Measurements from ENCODE around the gene AGBL5.
A peak's percentile ranks its signal among the peaks of the same experiment; 100 is the strongest.

AGBL5 gene

GRCh38 chr2:27033253-27033852 lies 18.1 kb upstream of the AGBL5 start:
- H3K4me3 Mint-ChIP-seq: peak overlapping the region; percentile 95
- H3K27me3 Mint-ChIP-seq: no peaks in the 10 kb centered on the region
- peaks cover 88% of the 10 kb centered on the region for H3K36me3 Mint-ChIP-seq (ENCODE audit: low read depth)
- H3K9me3 Mint-ChIP-seq: no peaks in the 10 kb centered on the region
- H3K4me1 Mint-ChIP-seq (ENCODE audit: low read depth): peaks cover 51% of the 10 kb centered on the region
- peak overlapping the region; percentile 94 for H3K27ac Mint-ChIP-seq
- no peak for DNase-seq

GRCh38 chr2:27038012-27038411 lies 13.5 kb upstream of the AGBL5 start:
- H3K9me3 Mint-ChIP-seq: no peaks in the 10 kb centered on the region
- peaks cover 24% of the 10 kb centered on the region for H3K4me1 Mint-ChIP-seq (ENCODE audit: low read depth)
- H3K27me3 Mint-ChIP-seq: no peaks in the 10 kb centered on the region
- peak overlapping the region; percentile 1 for H3K27ac Mint-ChIP-seq
- no peak overlapping the region for H3K4me3 Mint-ChIP-seq
- peaks cover 97% of the 10 kb centered on the region for H3K36me3 Mint-ChIP-seq (ENCODE audit: low read depth)
- no peak for DNase-seq

GRCh38 chr2:27038631-27039339 lies 12.7 kb upstream of the AGBL5 start:
- H3K36me3 Mint-ChIP-seq (ENCODE audit: low read depth): peaks cover 97% of the 10 kb centered on the region
- H3K27ac Mint-ChIP-seq: peak overlapping the region; percentile 52
- H3K4me3 Mint-ChIP-seq: no peak overlapping the region
- DNase-seq: no peak
- no peaks in the 10 kb centered on the region for H3K27me3 Mint-ChIP-seq
- H3K9me3 Mint-ChIP-seq: no peaks in the 10 kb centered on the region
- peaks cover 18% of the 10 kb centered on the region for H3K4me1 Mint-ChIP-seq (ENCODE audit: low read depth)

GRCh38 chr2:27039426-27039825 lies 12.0 kb upstream of the AGBL5 start:
- Mint-ChIP-seq H3K4me1 (ENCODE audit: low read depth) (peaks cover 12% of the 10 kb centered on the region), H3K27me3 (no peaks in the 10 kb centered on the region), H3K4me3 (no peak overlapping the region), H3K9me3 (no peaks in the 10 kb centered on the region), H3K27ac (no peak overlapping the region), H3K36me3 (ENCODE audit: low read depth) (peaks cover 94% of the 10 kb centered on the region)
- no peak for DNase-seq

GRCh38 chr2:27039871-27040270 lies 11.6 kb upstream of the AGBL5 start:
- DNase-seq: no peak
- Mint-ChIP-seq H3K4me3 (no peak overlapping the region), H3K27me3 (no peaks in the 10 kb centered on the region), H3K27ac (no peak overlapping the region), H3K4me1 (ENCODE audit: low read depth) (peaks cover 9% of the 10 kb centered on the region), H3K36me3 (ENCODE audit: low read depth) (peaks cover 95% of the 10 kb centered on the region), H3K9me3 (no peaks in the 10 kb centered on the region)

GRCh38 chr2:27040282-27040681 lies 11.2 kb upstream of the AGBL5 start:
- Mint-ChIP-seq H3K4me1 (ENCODE audit: low read depth) (peaks cover 5% of the 10 kb centered on the region), H3K27me3 (no peaks in the 10 kb centered on the region), H3K27ac (peak overlapping the region; percentile 77), H3K4me3 (no peak overlapping the region), H3K36me3 (ENCODE audit: low read depth) (peaks cover 95% of the 10 kb centered on the region), H3K9me3 (no peaks in the 10 kb centered on the region)
- no peak for DNase-seq

GRCh38 chr2:27041752-27042151 lies 9.7 kb upstream of the AGBL5 start:
- H3K27me3 Mint-ChIP-seq: no peaks in the 10 kb centered on the region
- H3K4me1 Mint-ChIP-seq (ENCODE audit: low read depth): peaks cover 4% of the 10 kb centered on the region
- peaks cover 84% of the 10 kb centered on the region for H3K36me3 Mint-ChIP-seq (ENCODE audit: low read depth)
- H3K27ac Mint-ChIP-seq: peak overlapping the region; percentile 77
- no peak overlapping the region for H3K4me3 Mint-ChIP-seq
- no peaks in the 10 kb centered on the region for H3K9me3 Mint-ChIP-seq
- DNase-seq: no peak

GRCh38 chr2:27042159-27042661 lies 9.3 kb upstream of the AGBL5 start:
- Mint-ChIP-seq H3K9me3 (no peaks in the 10 kb centered on the region), H3K36me3 (ENCODE audit: low read depth) (peaks cover 79% of the 10 kb centered on the region), H3K27ac (peak overlapping the region; percentile 7), H3K27me3 (no peaks in the 10 kb centered on the region), H3K4me1 (ENCODE audit: low read depth) (peaks cover 4% of the 10 kb centered on the region), H3K4me3 (no peak overlapping the region)
- no peak for DNase-seq

- Mint-ChIP-seq H3K36me3 (ENCODE audit: low read depth) (peaks cover 70% of the 10 kb centered on the region), H3K27ac (no peak overlapping the region), H3K9me3 (no peaks in the 10 kb centered on the region), H3K4me3 (no peak overlapping the region), H3K4me1 (ENCODE audit: low read depth) (peaks cover 7% of the 10 kb centered on the region), H3K27me3 (no peaks in the 10 kb centered on the region)
- no peak for DNase-seq
These were observed 8.4 kb upstream of the AGBL5 start for GRCh38 chr2:27042985-27043634.

- Mint-ChIP-seq H3K4me1 (ENCODE audit: low read depth) (peaks cover 32% of the 10 kb centered on the region), H3K36me3 (ENCODE audit: low read depth) (peaks cover 29% of the 10 kb centered on the region), H3K27ac (peak overlapping the region; percentile 100), H3K27me3 (peaks cover 6% of the 10 kb centered on the region), H3K4me3 (peak overlapping the region; percentile 93), H3K9me3 (no peaks in the 10 kb centered on the region)
- DNase-seq: peak; percentile 80
These were observed 1.8 kb upstream of the AGBL5 start for GRCh38 chr2:27049422-27050280.

- Mint-ChIP-seq H3K9me3 (no peaks in the 10 kb centered on the region), H3K4me1 (ENCODE audit: low read depth) (peaks cover 32% of the 10 kb centered on the region), H3K27ac (peak overlapping the region; percentile 100), H3K4me3 (peak overlapping the region; percentile 93), H3K36me3 (ENCODE audit: low read depth) (peaks cover 30% of the 10 kb centered on the region), H3K27me3 (peaks cover 6% of the 10 kb centered on the region)
- peak; percentile 98 for DNase-seq
These were observed 1.0 kb upstream of the AGBL5 start for GRCh38 chr2:27050281-27050995.

- no peak for DNase-seq
- peak overlapping the region; percentile 88 for H3K27ac Mint-ChIP-seq
- peak overlapping the region; percentile 93 for H3K4me3 Mint-ChIP-seq
- peaks cover 6% of the 10 kb centered on the region for H3K27me3 Mint-ChIP-seq
- H3K4me1 Mint-ChIP-seq (ENCODE audit: low read depth): peaks cover 32% of the 10 kb centered on the region
- H3K36me3 Mint-ChIP-seq (ENCODE audit: low read depth): peaks cover 41% of the 10 kb centered on the region
- H3K9me3 Mint-ChIP-seq: no peaks in the 10 kb centered on the region
These were observed 606 bp downstream of the AGBL5 start for GRCh38 chr2:27051902-27052645.

- Mint-ChIP-seq H3K27ac (no peak overlapping the region), H3K4me3 (peak overlapping the region; percentile 32), H3K4me1 (ENCODE audit: low read depth) (peaks cover 27% of the 10 kb centered on the region), H3K9me3 (no peaks in the 10 kb centered on the region), H3K27me3 (peaks cover 6% of the 10 kb centered on the region), H3K36me3 (ENCODE audit: low read depth) (peaks cover 52% of the 10 kb centered on the region)
- no peak for DNase-seq
These were observed 1.9 kb downstream of the AGBL5 start for GRCh38 chr2:27053321-27053720.
